Loucy (cell line): ENCODE results near the gene SELENOI.

Experiments
- H2AFZ ChIP-seq: fragments of 200-600 bp; sonication (generic); 2 replicates; pipeline ENCODE4 v1.6.0; 2016; ENCODE audit warnings: antibody characterized with exemption, mild to moderate bottlenecking, low read length, moderate library complexity
- H3F3A ChIP-seq: fragments of 200-600 bp; 2 replicates; pipeline ENCODE4 v1.6.0; 2016; ENCODE audit warnings: antibody characterized with exemption, low read depth, mild to moderate bottlenecking
- H3K27me3 ChIP-seq: fragments of 200-600 bp; sonication (generic); 2 replicates; pipeline ENCODE4 v1.6.1; 2014; ENCODE audit warnings: low read length, mild to moderate bottlenecking; ENCODE audit not compliant: insufficient read depth, poor library complexity, severe bottlenecking
- H3K36me3 ChIP-seq: fragments of 200-600 bp; sonication (generic); 2 replicates; pipeline ENCODE4 v1.6.1; 2016; ENCODE audit warnings: low read length; ENCODE audit not compliant: insufficient read depth
- H3K4me1 ChIP-seq: fragments of 200-600 bp; sonication (generic); 2 replicates; pipeline ENCODE4 v1.5.1; 2014; ENCODE audit warnings: low read length, mild to moderate bottlenecking; ENCODE audit not compliant: insufficient read depth, poor library complexity, severe bottlenecking
- H3K4me2 ChIP-seq: fragments of 200-600 bp; sonication (generic); 2 replicates; pipeline ENCODE4 v1.6.0; 2014; ENCODE audit warnings: antibody characterized with exemption, low read length, low read depth, mild to moderate bottlenecking; ENCODE audit not compliant: poor library complexity, severe bottlenecking
- H3K4me3 ChIP-seq: fragments of 200-600 bp; sonication (generic); 2 replicates; pipeline ENCODE4 v1.5.1; 2014; ENCODE audit warnings: low read length, mild to moderate bottlenecking, mixed read lengths; ENCODE audit not compliant: poor library complexity, severe bottlenecking
- H3K79me2 ChIP-seq: fragments of 200-600 bp; sonication (generic); 2 replicates; pipeline ENCODE4 v1.6.1; 2014; ENCODE audit warnings: low read length; ENCODE audit not compliant: insufficient read depth
- H3K9ac ChIP-seq: fragments of 200-600 bp; sonication (generic); 2 replicates; pipeline ENCODE4 v1.6.0; 2014; ENCODE audit warnings: mild to moderate bottlenecking, low read depth, low read length, moderate library complexity; ENCODE audit not compliant: poor library complexity, severe bottlenecking
- H3K9me2 ChIP-seq: fragments of 200-600 bp; sonication (generic); replicated peaks from 2 replicates; pipeline ENCODE4 v1.6.1; 2016; ENCODE audit warnings: low read depth, low read length, mixed read lengths
- H3K9me3 ChIP-seq: fragments of 200-600 bp; sonication (generic); 2 replicates; pipeline ENCODE4 v1.6.1; 2014; ENCODE audit warnings: mild to moderate bottlenecking, antibody characterized with exemption, low read length, low read depth; ENCODE audit not compliant: insufficient read depth
- H4K20me1 ChIP-seq: fragments of 200-600 bp; sonication (generic); 2 replicates; pipeline ENCODE4 v1.6.0; 2014; ENCODE audit warnings: antibody characterized with exemption, low read length, mild to moderate bottlenecking; ENCODE audit not compliant: insufficient read depth, poor library complexity, severe bottlenecking
- EZH2phosphoT487 ChIP-seq: fragments of 200-600 bp; IDR thresholded peaks from 2 replicates; pipeline ENCODE4 v1.6.1; 2018; ENCODE audit warnings: antibody characterized with exemption, mild to moderate bottlenecking, moderate library complexity, borderline replicate concordance
- TF ChIP-seq, protein P1 (sequence below): fragments of 200-600 bp; sonication (generic); conservative IDR thresholded peaks from 2 replicates; pipeline ENCODE4 v1.5.1; 2014; ENCODE audit warnings: mild to moderate bottlenecking, antibody characterized with exemption, low read length

The SELENOI gene

DNA sequence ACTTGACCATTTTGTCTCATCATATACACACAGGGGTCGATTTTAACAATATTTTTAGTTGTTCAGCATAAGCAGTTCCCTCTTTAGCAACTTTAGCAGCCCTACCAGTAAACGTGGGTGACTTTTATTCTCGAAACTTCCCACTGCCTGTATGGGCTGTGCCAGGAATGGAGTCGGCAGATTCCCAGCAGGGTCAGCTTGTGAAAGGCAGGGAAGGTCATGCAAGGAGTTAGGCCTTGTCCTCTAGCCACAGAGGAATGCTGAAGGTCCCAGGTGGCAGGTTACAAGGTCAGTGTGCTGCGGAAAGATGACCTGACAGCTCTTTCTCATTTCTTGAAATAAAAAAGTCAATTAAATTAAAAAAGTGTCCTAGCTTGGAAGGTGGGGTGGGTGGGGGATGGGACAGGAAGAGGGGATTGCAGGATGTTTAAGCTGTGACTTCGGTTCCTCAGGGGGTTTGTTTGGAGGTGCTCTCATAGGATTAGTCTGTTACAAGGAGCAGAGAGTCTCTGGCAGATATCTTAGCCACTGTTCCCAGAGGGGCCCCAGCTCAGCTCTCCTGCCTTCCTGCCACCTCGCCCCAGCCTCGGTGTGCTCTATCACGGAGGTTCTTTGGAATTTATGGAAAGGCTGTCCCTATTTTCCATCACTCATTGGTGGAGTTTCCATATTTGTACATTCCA, 77.1 kb downstream of the SELENOI start:
- no peak overlapping the region for H3K4me2 ChIP-seq
- TF ChIP-seq, protein P1, sequence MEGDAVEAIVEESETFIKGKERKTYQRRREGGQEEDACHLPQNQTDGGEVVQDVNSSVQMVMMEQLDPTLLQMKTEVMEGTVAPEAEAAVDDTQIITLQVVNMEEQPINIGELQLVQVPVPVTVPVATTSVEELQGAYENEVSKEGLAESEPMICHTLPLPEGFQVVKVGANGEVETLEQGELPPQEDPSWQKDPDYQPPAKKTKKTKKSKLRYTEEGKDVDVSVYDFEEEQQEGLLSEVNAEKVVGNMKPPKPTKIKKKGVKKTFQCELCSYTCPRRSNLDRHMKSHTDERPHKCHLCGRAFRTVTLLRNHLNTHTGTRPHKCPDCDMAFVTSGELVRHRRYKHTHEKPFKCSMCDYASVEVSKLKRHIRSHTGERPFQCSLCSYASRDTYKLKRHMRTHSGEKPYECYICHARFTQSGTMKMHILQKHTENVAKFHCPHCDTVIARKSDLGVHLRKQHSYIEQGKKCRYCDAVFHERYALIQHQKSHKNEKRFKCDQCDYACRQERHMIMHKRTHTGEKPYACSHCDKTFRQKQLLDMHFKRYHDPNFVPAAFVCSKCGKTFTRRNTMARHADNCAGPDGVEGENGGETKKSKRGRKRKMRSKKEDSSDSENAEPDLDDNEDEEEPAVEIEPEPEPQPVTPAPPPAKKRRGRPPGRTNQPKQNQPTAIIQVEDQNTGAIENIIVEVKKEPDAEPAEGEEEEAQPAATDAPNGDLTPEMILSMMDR: no peak
- TF ChIP-seq EZH2phosphoT487: no peak

DNA sequence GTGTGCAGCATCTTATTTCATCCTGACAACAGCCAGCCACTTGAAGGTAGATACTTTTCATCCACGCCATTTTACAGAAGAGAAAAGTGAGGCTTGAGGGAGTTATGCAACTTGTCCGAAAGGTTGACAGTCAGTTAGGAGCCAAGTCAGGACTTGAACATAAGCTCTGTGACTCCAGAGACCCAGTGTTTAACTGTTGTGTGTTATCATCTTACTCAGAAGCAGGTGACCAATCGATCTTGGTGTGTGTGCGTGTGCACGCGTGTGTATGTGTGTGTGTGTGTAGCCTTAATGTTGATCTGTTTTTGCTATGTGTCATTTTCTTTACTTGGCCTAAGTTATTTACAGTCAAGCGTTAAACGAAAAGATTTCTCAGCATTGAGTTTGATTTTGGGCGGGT, 77.8 kb downstream of the SELENOI start:
- no peak overlapping the region for H3K9ac ChIP-seq
- H3K9me2 ChIP-seq: no peaks in the 10 kb centered on the region
- no peaks in the 10 kb centered on the region for H3K27me3 ChIP-seq
- H3K36me3 ChIP-seq: no peaks in the 10 kb centered on the region
- H3K9me3 ChIP-seq: no peaks in the 10 kb centered on the region
- H2AFZ ChIP-seq: no peak overlapping the region
- TF ChIP-seq, protein P1: no peak
- no peaks in the 10 kb centered on the region for H3F3A ChIP-seq
- H3K4me2 ChIP-seq: no peak overlapping the region
- no peaks in the 10 kb centered on the region for H4K20me1 ChIP-seq
- no peaks in the 10 kb centered on the region for H3K4me1 ChIP-seq
- no peak overlapping the region for H3K4me3 ChIP-seq
- H3K79me2 ChIP-seq: no peaks in the 10 kb centered on the region

More for the DNA sequence above, 77.1 kb downstream of the SELENOI start:
- no peaks in the 10 kb centered on the region for H3K9me2 ChIP-seq
- H3K27me3 ChIP-seq: no peaks in the 10 kb centered on the region
- H2AFZ ChIP-seq: no peak overlapping the region
- no peaks in the 10 kb centered on the region for H3K9me3 ChIP-seq
- no peaks in the 10 kb centered on the region for H3K79me2 ChIP-seq
- no peaks in the 10 kb centered on the region for H3K4me1 ChIP-seq
- no peak overlapping the region for H3K4me3 ChIP-seq
- H3K36me3 ChIP-seq: no peaks in the 10 kb centered on the region
- H3F3A ChIP-seq: no peaks in the 10 kb centered on the region
- no peak overlapping the region for H3K9ac ChIP-seq
- no peaks in the 10 kb centered on the region for H4K20me1 ChIP-seq

DNA sequence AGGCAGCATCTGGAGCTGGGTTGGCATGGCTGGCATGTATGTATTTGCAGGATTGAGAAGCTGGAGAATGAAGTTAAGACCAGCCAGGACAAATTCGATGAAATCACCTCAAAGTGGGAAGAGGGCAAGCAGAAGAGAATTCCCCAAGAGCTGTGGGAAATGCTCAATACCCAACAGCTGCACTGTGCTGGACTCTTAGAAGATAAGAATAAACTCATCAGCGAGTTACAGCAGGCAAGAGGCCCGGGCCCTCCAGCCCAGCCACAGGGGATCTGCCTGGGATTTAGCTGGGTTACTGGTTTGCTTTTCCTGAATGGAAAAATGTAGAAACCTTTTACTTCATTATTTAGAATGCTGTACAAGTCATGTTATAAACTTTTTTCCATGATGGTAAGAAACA, 78.3 kb downstream of the SELENOI start:
- Histone ChIP-seq H3K9ac (no peak overlapping the region), H3K27me3 (no peaks in the 10 kb centered on the region), H3K4me2 (no peak overlapping the region), H2AFZ (no peak overlapping the region), H3K9me2 (no peaks in the 10 kb centered on the region), H3K79me2 (no peaks in the 10 kb centered on the region), H3F3A (no peaks in the 10 kb centered on the region), H4K20me1 (no peaks in the 10 kb centered on the region), H3K36me3 (no peaks in the 10 kb centered on the region), H3K4me3 (no peak overlapping the region), H3K9me3 (no peaks in the 10 kb centered on the region), H3K4me1 (no peaks in the 10 kb centered on the region)
- TF ChIP-seq, protein P1: no peak
- no peak for TF ChIP-seq EZH2phosphoT487
